ENCODE data around the gene TRNP1.
"Not testable (repeated sequence)": the region's sequence is repeated elsewhere in the genome, so short reads cannot be mapped to it uniquely, and the experiment has no call there.

The TRNP1 gene, protein sequence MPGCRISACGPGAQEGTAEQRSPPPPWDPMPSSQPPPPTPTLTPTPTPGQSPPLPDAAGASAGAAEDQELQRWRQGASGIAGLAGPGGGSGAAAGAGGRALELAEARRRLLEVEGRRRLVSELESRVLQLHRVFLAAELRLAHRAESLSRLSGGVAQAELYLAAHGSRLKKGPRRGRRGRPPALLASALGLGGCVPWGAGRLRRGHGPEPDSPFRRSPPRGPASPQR

GRCh38 chr1:26993237-26994019, at the start of gene TRNP1:
Gene TRNP1, plus strand, starts transcription at chr1:26993692. Its CDS starts 95 bp downstream, at chr1:26993787.
- peak; percentile 72 for DNase-seq

DNA sequence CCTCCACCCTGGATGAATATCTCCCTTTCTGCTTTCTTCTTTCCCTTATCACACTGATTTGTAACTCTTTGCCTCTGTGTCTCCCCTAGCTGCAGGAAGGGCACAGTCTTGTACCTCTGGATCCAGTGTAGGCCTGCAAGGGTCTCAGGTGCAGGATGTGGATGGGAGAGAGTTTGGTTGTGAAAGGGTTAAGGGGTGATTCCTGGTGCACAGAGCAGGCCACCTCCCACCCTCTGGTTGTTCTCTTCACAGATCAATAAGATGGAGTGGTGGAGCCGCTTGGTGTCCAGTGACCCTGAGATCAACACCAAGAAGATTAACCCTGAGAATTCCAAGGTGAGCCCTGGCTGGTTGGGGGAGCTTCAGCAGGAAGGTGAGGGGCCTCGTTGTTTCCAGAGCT, 48.4 kb upstream of the TRNP1 start:
- DNase-seq = no peak

DNA sequence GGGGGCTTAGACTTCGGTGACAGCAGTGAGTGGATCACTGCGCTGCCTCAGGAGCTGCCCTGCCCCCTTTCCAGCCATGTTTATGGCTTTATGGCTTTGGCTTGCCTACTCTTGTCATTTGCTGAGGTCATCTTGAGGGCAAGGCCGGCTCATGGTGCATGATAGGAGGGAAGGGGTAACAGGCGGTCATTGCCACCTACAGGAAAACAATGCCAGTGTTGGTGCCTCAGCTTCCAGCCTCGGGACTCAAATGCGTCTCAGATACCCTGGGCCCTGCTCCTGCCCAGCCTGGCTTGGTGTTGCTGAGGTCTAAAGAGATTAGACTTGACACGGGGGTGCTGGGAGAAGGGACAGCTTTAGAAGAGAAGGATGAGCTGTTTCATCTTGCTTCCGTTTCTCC, 47.8 kb upstream of the TRNP1 start:
- no peak for DNase-seq

- no peak for DNase-seq
These were observed 47.2 kb upstream of the TRNP1 start for GRCh38 chr1:26946270-26946669.

DNA sequence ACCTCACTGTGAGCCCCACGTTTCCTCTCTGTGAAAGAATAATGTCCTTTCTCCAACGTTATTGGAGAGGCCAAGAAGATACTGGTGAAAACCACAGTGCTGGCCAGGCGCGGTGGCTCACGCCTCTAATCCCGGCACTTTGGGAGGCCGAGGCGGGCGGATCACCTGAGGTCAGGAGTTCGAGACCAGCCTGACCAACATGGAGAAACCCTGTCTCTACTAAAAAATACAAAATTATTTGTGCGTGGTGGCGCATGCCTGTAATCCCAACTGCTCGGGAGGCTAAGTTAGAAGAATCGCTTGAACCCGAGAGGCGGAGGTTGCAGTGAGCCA, 44.8 kb upstream of the TRNP1 start:
- not testable (repeated sequence) for DNase-seq

DNA sequence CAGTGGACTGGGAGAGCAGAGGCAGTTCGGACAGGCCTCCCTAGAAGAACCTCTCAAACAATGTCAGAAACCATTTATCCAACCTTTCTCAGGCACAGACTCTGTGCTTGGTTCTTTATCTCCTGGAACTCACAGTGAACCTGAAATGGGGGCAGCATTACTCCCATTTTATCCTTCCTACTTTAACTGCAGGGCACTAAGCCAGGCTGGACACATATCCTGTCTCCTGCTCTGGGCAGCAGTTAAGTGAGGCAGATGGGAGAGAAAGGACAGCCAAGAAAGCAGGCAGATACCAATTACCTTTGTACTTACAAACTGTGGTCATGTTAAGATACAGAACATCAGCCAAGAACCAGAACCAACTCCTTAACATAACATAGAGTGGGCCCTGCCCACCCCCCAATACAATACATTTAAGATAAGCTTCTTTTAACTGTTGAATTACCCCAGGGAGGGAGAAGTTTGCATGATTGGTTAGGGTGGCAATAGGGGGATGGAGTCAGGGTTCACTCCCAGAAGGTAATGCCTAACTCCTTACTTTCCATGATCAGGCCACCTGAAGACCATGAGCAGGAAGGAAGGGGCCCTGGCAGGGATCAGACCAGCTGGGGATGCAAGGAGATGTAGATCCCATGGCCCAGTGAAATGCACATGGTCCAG, 44.1 kb upstream of the TRNP1 start:
- no peak for DNase-seq

- DNase-seq = no peak
These were observed 43.6 kb upstream of the TRNP1 start for GRCh38 chr1:26949926-26950319.

DNA sequence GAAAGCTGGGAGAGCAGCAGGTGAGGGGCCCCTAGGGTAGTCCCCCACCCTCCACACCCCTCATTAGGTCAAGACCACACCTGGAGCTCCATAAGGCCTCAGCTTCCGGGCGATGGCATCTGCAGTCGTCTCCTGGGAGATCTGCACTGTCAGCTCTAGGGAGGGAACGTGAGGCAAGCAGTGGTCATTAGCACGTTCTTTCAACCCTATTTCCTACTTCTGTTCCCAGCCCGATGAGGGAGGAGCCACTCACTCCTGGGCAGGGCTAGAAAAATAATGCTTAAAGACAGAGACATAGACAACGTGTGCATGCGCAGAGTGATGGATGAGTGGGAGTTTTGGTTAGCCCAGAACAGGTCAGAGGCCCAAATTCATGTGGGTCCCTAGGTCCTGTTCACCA, 42.9 kb upstream of the TRNP1 start:
- no peak for DNase-seq

- DNase-seq = no peak
These were observed 42.3 kb upstream of the TRNP1 start for GRCh38 chr1:26951216-26951615.

- no peak for DNase-seq
These were observed 41.5 kb upstream of the TRNP1 start for GRCh38 chr1:26951821-26952497.

DNA sequence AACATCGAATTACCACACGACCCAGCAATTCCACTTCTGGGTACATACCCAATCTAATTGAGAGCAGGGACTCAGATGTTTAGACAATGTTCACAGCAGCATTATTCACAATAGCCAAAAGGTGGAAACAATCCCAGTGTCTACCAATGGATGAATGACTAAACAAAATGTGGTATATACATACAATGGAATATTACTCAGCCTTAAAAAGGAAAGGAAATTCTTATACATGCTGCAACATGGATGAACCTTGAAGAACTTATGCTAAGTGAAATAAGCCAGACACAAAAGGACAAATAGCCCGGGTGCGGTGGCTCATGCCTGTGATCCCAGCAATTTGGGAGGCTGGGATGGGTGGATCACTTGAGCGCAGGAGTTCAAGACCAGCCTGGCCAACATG, 40.1 kb upstream of the TRNP1 start:
- no peak for DNase-seq

- DNase-seq = no peak
These were observed 37.2 kb upstream of the TRNP1 start for GRCh38 chr1:26956321-26956720.

DNA sequence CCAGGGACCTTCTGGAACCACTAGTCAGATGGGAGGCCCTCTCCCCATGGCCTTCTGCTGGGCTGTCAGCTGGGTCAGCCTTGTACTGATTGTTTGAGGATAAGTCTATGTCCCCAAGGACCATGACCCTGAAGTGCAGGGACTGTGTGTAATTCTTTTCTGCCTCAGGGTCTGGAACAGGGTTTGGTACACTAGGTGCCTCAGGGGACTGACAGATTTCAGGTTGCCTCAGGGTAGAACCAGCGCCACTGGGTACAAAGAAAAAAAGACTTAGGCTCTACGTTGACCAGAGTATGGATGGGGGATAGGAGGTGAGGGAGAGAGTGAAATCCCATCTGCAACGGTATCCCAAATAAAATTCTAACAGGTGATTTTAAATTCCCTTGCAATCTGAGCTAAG, 36.2 kb upstream of the TRNP1 start:
- DNase-seq = no peak

DNA sequence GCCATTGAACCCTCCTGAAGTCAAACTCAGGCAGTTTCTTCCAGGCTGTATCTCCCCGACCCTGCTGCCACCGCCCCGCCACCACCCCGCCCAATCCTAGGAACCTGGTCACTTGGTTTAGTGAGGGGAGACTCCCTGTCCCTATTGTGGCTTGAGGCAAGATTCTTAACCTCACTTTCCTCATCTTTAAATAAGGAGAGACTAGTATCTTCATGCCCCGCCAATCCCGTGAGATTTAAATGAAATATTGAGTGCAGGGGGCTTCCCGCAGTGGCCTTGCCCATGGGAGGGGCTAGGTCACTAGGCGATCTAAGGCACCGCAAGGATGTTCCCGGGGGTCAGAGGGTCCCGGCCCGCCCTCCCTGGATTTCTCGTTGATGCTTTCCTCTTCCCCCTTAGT, 34.2 kb upstream of the TRNP1 start:
- DNase-seq = no peak

DNA sequence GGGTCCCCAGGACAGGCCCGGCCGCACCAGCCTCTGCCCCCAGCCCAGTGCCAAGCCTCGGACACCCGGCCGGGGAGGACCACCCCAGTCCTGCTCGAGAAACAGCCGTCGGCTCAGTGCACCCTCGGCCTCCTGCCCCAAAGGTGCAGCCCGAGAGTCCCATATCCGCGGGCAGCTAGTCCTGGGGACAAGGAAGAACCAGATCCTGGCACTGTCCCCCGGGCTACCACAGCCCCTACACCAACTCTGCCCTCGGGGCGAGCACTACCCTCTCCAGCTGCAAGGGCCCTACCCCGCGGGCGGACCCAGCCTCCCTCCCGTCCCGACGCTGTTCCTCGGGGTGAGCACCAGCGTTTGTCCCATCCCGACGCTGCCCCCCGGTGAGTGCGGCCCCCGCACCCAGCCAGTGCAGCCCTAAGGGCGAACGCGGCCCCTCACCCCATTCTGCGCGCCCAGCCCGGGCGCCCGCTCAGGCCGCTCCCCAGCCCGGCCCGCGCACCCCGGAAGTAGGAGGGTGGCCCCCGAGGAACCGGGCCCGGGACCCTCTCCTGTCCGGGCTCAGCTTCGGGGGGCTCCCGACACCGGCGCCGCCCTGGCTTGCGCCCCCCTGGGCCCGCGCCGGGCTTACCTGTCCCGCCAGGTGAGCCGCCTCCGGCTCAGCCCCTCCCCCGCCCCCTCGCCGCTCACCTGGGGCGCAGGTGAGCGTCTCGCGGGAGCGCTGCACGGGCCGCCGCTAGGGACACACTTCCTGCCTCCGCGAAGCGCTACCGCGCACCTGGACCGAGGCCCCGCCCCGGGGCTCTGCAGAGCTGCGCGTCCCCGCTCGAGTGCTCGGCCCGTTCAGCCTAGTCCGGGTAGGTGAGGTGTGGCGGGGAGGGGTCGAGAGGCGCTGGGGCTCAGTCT, 33.5 kb upstream of the TRNP1 start, which contains the start of gene KDF1:
Gene KDF1, minus strand, starts transcription at position 747 of the 903 bp plus-strand sequence. CDS start 8,088 bp downstream, outside the sequence.
- DNase-seq = peak; percentile 83

DNA sequence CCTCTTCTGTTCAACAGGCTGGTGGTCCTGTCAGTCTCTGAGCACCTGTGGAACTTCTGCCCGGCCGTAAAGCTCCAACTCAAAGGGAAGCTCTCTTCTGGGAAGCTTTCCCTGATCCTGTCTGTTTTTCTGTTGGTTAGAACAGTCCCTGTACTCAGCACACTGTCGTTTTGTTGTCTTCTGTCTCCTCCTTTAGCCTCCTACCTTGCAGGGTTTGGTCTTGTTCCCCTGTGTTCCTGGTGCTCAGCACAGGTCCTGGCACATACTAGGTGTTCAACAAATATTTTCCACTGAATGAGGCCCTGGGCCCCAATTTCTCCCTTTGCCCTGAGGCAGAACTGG, 32.9 kb upstream of the TRNP1 start:
- DNase-seq = no peak

DNA sequence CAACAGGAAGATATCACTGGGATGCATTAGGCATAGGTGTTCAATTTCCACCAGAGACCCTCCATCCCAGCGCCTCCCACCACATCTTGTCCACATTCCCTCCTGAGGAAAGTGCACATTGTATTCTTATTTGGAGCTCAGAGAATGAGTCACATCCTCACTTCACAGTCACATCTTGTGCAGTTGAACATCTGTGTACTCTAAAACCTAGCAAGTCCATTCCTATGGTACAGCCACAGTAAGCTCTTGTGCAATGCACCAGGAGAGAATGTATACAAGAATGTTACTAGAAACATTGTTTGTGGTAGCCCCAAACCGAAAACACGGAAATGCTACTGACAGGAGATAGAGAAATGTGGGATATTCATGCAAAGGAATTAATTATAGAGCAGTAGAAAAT, 31.7 kb upstream of the TRNP1 start:
- no peak for DNase-seq

DNA sequence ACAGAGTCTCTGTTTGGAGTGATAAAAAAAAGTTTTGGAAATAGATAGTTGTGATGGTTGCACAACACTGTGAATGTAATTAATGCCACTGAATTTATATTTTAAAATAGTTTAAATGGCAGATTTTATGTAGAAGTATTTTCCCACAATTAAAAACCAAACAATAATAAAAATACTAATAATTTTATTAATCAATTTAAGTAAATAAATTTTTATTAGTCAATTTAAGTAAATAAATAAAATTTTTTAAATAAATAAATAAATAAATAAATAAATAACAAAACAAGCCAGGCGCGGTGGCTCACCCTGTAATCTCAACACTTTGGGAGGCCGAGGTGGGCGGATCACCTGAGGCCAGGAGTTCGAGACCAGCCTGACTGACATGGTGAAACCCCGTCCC, 28.3 kb upstream of the TRNP1 start:
- no peak for DNase-seq

GRCh38 chr1:26965628-26966027, 27.9 kb upstream of the TRNP1 start:
- no peak for DNase-seq

DNA sequence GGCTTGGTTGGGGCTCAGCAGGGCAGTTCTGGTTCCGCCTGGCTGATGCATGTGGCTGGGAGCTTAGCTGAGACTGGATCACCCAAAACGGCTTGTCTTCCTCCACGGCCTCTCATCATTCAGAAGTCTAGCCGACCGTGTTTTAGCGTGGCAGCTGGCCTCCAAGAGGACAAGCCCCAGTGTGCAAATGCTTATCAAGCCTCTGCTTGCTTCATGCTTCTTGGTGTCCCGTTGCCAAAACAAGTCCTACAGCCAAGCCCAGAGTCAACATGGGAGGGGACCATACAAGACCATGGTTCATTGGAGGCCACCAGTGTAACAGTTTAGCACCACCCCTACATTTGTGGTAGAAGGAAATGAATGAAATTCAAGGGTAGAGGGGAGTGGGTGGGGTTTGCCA, 22.7 kb upstream of the TRNP1 start:
- no peak for DNase-seq

DNA sequence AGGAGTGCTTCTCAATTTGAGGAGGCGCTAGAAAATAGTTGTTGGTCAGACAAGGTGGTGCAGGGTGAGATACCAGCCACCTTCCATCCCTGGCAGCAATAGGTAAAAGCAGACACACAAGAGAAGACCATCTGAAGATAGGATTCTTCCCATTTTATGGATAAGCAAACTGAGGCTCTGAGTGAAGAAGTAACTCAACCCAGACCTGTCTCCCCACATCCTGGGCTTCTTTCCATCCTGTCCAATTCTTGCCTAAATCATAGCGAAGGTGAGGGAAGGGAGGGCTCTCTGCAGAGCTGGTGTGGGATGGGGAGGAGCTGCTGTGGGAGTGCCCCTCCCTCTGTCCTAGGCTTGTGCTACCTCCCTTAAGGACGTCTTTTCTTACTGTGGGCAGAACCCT, 21.9 kb upstream of the TRNP1 start:
- DNase-seq = no peak

- no peak for DNase-seq
These were observed 21.1 kb upstream of the TRNP1 start for GRCh38 chr1:26972390-26972789.

GRCh38 chr1:26972821-26973220, 20.7 kb upstream of the TRNP1 start:
- DNase-seq = no peak
